Stimulated activated CD4-positive, alpha-beta T cell treated with anti-CD3 and anti-CD28 coated beads, TNF-alpha, amount 100 ng/mL, for 48 hours (primary cell): ENCODE data around the gene NRARP.

Experiments used
- DNase-seq, 3 donors: peaks; one replicate each; pipeline ENCODE4 v3.0.0-alpha.2; 2020; ENCODE audit warnings: low read depth in 3 of 3

The NRARP gene

DNA sequence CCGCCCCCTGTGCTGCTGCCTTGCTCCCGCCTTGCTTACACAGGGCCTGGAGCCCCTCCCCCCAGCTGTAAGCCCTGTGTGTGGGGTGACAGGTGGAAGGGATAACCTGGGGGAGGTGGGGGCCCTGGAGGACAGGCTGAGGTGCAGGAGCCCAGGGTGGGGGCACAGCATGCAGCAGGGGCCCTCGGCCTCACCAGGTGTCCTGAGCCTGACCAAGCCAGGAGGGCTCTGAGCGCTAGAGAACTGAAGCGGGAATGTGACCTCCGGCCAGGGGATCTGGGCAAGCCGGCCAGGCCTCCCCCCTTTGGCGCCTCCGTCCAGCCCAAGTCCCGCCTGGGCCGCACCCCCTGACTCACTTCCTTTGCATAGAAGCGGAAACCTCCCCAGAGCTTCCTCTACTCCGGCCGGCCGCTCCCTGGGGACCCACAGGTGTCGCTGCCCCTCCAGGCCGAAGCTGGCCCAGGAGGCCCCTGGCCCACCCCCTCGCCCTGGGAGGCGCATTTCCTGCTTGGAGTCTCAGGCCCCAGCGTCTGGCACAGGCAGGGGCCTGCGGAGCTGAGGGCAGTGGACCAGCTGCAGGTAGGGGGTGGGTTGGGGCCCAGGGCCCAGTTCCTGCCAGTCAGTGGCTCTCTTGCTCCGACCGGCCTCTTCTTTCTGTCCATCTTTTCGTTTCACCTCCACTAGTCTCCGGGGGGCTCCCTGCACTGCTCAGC is 24.6 kb downstream of the NRARP start, which contains the start of gene TOR4A:
Gene TOR4A (plus strand): TSS at position 398 of the 713 bp plus-strand sequence. CDS start 964 bp downstream, outside the sequence.
- no peak for DNase-seq

GRCh38 chr9:137276473-137277328 is 25.4 kb downstream of the NRARP start:
- DNase-seq, result no peak

GRCh38 chr9:137275588-137276472 is 26.2 kb downstream of the NRARP start:
- DNase-seq, result no peak

DNA sequence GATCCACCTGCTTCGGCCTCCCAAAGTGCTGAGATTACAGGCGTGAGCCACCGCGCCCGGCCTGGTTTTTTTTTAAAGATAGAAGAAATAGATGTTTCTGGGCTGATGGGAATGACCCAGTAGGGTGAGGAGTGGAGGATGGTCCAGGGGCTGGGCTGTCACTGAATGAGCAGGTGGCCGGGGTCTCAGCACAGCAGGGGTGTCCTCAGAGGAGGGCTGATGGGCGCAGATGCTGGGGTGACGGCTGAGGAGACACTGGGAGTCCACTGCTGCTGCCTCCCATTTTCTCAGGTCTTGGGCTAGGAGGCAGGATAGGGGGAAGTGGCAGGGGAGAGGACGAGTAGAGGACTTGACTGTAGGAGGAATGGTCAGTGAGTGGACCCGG is 26.9 kb downstream of the NRARP start:
- DNase-seq, result no peak

DNA sequence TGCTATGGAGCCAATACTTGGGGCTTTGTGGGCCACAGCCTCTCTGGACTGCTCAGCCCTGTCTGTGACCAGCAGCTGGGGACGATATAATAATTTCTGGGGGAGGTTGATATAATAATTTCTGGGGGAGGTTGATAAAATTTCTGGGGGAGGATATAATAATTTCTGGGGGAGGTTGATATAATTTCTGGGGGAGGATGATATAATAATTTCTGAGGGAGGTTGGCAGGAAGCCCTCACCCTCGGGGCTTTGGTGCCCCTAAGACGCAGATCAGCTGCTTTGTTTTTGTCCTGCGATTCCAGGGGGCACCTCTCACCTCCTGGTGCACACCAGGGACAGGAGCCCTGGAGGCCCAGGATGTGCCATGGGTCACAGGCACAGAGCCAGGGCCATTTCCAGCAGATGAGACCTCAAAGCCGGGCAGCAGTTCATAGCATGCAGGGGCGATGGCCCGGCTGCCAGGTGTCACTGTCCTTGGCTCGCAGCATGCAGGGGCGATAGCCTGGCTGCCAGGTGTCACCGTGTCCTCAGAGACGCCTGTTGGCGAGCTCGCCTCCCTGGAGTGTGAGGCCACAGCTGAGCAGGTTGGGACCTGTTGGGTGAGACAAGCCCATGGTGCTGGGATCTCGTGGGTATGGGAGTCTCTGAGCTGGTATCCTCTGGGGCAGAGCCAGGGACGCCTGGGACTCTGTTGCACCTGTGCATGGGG is 28.3 kb downstream of the NRARP start:
- no peak for DNase-seq

GRCh38 chr9:137273095-137273490 is 29.0 kb downstream of the NRARP start:
- no peak for DNase-seq

DNA sequence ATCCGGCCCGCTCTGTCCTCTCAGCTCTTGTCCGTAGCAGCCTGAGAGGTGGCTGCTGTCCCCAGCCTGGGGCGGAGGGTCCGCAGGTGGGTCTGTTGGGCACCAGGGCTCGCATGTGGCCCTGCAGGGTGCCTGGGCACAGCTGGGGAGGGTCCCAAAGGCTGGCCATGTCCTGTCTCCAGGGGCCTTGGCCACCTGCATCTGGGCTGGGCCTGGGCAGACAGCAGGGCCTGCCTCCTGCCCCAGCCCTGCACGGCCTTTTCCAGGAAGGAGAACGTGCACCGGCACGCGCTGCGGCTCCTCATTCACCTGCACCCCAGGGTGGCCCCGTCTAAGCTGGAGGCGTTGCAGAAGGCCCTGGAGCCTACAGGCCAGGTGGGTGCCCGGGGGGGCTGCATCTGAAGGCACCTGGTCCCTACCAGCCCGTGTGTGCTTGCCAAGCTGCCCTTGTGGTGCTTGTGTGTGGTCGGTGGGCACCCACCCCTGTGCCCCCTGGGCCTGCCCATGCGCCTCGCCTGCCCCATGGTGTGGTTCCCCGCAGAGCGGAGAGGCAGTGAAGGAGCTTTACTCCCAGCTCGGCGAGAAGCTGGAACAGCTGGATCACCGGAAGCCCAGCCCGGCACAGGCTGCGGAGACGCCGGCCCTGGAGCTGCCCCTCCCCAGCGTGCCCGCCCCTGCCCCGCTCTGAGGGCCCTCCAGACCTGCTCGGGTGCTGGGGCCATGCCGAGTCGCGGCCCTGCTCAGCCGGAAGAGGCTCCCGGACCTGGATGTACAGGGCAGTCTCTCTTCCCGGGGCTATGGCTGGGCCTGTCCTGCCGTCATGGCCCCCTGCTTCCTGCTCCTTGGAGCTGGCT is 29.6 kb downstream of the NRARP start:
- DNase-seq, result no peak

DNA sequence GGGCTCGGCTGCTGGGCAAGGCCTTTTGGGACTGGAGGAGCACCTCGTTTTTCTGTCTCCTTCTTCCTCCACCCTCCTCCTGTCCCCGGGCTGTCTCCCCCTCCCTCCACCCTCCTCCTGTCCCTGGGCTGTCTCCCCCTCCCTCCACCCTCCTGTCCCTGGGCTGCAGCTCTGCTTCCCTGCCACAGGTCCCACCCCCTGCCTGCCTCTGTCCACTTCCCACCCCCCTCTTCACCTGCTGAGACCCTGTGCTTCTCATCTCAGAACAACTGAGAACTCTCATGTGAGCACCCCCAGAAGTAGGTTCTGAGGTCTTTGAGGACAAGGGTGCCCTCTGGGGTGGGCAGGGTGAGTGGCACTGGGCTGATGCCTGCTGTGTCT is 30.4 kb downstream of the NRARP start:
- DNase-seq, result no peak

- DNase-seq, result no peak
Measured at GRCh38 chr9:137270929-137271695, 31.0 kb downstream of the NRARP start.

GRCh38 chr9:137269231-137269772 is 32.8 kb downstream of the NRARP start:
- no peak for DNase-seq

GRCh38 chr9:137268538-137269201 is 33.4 kb downstream of the NRARP start:
- no peak for DNase-seq

GRCh38 chr9:137267933-137268355 is 34.1 kb downstream of the NRARP start:
- DNase-seq, result no peak

DNA sequence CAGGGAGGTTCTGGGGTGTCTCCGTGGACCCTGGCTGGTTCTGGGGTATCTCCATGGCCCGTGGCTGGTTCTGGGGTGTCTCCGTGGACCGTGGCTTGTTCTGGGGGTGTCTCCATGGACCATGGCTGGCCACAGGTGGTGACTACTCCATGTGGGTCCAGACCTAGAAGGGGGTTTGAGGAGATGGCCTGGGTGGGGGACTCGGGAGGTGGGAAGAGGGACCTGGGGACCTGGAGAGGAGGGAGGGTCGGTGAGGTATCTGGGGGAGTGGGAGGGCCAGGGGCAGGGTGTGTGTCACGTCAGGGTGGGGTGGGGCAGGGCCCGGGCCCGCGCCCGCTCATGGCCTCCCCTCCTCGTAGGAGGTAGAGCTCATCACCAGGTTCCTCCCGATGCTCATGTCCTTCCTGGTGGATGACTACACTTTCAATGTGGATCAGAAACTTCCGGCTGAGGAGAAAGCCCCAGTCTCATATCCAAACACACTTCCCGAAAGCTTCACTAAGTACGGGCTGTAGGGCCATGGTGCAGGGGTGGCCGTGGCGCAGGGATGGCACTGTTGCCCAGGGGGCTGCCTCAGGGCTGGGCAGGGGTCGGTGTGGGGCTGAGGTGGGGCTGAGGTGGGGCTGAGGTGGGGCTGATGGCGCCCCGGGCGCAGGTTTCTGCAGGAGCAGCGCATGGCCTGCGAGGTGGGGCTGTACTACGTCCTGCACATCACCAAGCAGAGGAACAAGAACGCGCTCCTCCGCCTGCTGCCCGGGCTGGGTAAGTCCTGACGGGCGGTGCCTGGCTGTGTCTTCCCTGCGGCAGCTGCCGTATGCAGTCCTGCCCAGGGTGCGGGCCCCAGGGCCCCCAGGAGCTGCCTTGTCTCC is 35.3 kb downstream of the NRARP start:
- no peak for DNase-seq

DNA sequence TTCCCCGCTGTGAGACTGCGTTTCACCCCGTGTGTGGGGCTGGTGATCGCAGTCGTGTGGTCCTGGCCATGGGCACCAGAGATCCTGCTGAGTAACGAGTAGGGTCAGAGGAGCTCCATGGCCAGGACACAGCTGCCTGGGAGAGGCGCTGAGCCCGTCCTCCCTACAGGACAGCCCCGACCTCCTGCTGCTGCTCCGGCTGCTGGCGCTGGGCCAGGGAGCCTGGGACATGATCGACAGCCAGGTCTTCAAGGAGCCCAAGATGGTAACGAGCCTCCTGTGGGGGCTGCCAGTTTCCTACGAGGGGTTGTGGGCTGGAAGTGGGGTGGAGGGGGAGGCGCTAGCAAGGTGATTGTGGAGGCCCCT is 35.9 kb downstream of the NRARP start:
- no peak for DNase-seq

GRCh38 chr9:137265496-137266161 is 36.4 kb downstream of the NRARP start:
- DNase-seq, result no peak

GRCh38 chr9:137264067-137264466 is 38.0 kb downstream of the NRARP start:
- no peak for DNase-seq

- DNase-seq, result no peak
Measured at GRCh38 chr9:137263506-137263905, 38.6 kb downstream of the NRARP start.
